HG03460 (cell line): ENCODE data around the gene ANAPC5.

ENCODE experiments used
- ATAC-seq: cut with Tn5 transposase; IDR thresholded peaks from one replicate; pipeline ENCODE4 v1.9.1; 2021; ENCODE audit not compliant: unreplicated experiment

The ANAPC5 gene

GRCh38 chr12:121261398-121261797 is 90.8 kb downstream of the ANAPC5 start:
- ATAC-seq, result no peak

- no peak for ATAC-seq
Measured at GRCh38 chr12:121260091-121260490, 92.1 kb downstream of the ANAPC5 start.

GRCh38 chr12:121259074-121259473 is 93.1 kb downstream of the ANAPC5 start:
- no peak for ATAC-seq
